Stimulated activated naive CD4-positive, alpha-beta T cell (primary cell): ENCODE results near the gene COLQ.
"Not testable (repeated sequence)": the region's sequence is repeated elsewhere in the genome, so short reads cannot be mapped to it uniquely, and the experiment has no call there.

Source experiments
- DNase-seq, 6 experiments: peaks; one replicate each; lab custom pipeline; 2025; lab: John Stamatoyannopoulos, UW

COLQ gene

DNA sequence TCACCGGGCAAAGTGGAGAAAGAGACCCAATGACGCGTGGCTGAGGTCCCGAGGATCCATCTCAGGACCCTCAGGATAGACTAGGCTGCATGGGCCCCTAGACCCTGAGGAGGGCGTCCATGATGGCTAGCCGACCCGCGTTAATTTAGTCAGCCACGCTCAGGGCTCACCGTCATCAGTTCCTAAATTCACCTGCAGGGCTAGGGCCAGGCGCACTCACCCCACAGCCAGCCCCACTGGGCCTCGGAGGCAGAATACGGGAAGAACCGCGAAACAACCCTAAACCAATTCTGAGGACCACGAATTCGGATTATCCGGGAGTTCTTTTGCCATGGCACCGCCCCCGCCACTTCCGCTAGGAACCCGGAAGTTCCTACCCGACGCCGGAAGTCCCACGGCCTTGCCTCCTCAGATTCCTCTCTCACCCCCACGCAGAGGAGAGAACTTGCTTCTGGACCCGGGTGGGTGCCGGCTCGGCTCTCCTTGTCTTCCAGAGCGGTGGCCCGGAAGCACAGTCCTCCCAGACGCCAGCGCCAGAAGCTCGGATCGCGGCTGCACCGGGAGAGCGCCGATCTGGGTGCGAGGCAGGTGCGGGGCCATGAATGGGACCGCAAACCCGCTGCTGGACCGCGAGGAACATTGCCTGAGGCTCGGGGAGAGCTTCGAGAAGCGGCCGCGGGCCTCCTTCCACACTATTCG lies 94.2 kb downstream of the COLQ start, which contains the start of the genes EAF1 and METTL6:
EAF1 (plus strand) TSS at position 417 of the 699 bp plus-strand sequence; CDS start at position 599, 182 bp downstream.
METTL6 (minus strand) TSS at position 363 of the 699 bp plus-strand sequence. CDS start 1,033 bp downstream, outside the sequence.
- peak; percentile 71 to 86 (median 78) for DNase-seq

GRCh38 chr3:15426579-15427118 lies 94.9 kb downstream of the COLQ start:
- no peak for DNase-seq

DNA sequence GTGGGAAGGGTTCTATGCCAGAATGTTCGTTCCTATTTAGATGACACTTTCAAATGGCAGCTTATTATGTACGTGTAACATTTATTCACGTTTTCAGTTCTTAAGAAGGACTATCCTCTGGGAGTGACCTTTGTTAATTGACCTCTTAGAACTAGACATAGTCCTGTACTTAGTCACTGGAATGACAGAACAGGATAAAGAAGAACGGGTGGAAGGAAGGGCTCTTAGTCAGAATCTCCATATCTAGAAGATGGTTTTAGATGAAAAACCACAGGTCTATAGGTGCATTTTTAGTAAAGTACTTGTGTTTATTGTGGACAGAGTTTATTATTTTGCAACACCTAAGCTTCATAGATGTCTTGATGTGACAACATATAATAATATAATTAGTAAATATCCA lies 100.6 kb downstream of the COLQ start:
- DNase-seq = no peak

DNA sequence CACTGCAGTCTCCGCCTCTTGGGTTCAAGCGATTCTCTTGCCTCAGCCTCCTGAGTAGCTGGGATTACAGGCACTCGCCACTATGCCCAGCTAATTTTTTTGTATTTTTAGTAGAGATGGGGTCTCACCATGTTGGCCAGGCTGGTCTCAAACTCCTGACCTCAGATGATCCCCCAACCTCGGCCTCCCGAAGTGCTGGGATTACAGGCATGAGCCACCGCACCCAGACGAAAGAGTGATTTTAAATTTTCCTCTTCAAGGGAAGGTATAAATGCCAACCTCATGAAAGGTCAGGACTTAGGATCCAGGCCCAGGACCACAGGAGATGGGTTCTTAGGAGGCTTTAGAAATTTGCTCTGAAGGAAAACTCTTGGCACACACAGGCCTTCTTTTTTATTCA lies 110.5 kb downstream of the COLQ start:
- DNase-seq = not testable (repeated sequence)

GRCh38 chr3:15409774-15410173 lies 111.7 kb downstream of the COLQ start:
- no peak for DNase-seq

DNA sequence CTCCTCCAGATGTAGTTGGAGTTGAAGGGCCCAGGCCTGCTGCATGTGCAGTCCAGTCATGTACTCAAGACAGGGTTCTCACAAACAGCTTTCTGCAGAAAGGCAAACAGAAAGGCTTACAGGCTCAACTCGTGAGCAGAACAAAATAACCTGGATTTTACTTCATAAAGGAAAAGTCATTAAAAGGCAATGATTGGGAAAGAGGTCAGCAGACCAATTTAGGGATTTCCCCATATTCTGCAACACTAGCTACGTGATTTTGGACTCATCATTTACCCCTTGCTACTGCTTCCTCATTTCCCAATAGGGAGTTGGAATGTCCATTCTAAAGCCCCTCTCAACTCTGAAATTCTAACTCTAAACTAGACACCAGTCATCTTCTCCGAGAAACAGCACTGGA lies 112.3 kb downstream of the COLQ start:
- no peak for DNase-seq

GRCh38 chr3:15405448-15406050 lies 116.0 kb downstream of the COLQ start:
- DNase-seq = peak in 3 of 6 experiments; percentile 15 to 59 (median 49)

- DNase-seq = no peak
These were observed 116.7 kb downstream of the COLQ start for GRCh38 chr3:15404767-15405166.

DNA sequence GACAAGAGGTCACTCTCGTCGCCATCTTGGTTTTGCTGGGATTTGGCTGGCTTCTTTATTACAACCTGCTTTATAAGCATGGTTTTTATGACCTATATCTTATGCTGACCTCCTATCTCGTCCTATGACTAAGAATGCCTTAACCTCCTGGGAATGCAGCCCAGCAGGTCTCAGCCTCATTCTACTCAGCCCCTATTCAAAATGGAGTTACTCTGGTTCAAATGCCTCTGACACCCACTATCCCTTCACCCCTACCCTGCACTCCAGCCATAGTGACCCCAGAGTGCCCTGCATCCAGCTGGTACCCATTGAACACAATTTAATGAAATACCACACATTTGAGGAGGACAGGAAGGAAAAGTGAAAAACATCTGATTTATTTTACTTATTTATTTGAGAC lies 117.5 kb downstream of the COLQ start:
- DNase-seq = no peak

DNA sequence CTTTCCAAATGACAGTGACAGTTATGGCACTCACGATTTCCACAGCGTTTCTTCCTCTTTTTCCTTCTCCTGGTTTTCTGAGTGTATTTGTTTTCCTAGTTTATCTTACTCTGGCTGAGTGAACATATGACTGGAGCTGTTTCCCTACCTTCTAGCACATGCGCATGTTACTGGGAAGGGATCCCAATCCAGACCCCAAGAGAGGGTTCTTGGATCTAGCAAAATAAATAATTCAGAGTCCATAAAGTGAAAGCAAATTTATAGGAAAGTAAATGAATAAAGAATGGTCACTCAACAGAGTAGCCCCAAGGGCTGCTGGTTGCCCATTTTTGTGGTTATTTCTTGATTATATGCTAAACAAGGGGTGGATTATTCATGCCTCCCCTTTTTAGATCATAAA lies 118.0 kb downstream of the COLQ start:
- DNase-seq = no peak

GRCh38 chr3:15401936-15402335 lies 119.6 kb downstream of the COLQ start:
- no peak for DNase-seq
